WTC11 (cell line): Measurements from ENCODE around the gene CERT1. TPM values are rescaled to one million over a fixed set of nuclear protein-coding genes. Genes with fewer than 3 reads are reported as not detected.

Experiments
- ATAC-seq: fragments of 200-7000 bp; cut with Tn5 transposase; 2 replicates; pipeline ENCODE4 v1.10.0; 2021; ENCODE audit warnings: mild to moderate bottlenecking, moderate library complexity
- CTCF ChIA-PET: fragments of 300-600 bp; sonication (Branson Sonifier 250); formaldehyde crosslinking; loops from one replicate; lab custom pipeline; 2021; ENCODE audit warnings: antibody characterized with exemption; lab: Charles Lee
- POLR2A ChIA-PET: fragments of 350-600 bp; sonication (Branson Sonifier 250); formaldehyde crosslinking; loops from one replicate; lab custom pipeline; 2021; ENCODE audit warnings: antibody characterized with exemption; lab: Charles Lee
- DNase-seq: peaks from one replicate; pipeline ENCODE4 v3.0.0; 2021; ENCODE audit warnings: low spot score
- H3K27ac Mint-ChIP-seq: 2 replicates; pipeline ENCODE4 v1.8.0; 2021; ENCODE audit warnings: mixed read lengths
- H3K27me3 Mint-ChIP-seq: 2 replicates; pipeline ENCODE4 v1.8.0; 2021; ENCODE audit warnings: low read depth, mild to moderate bottlenecking, moderate library complexity, mixed read lengths
- H3K36me3 Mint-ChIP-seq: 2 replicates; pipeline ENCODE4 v1.8.0; 2021; ENCODE audit warnings: mixed read lengths
- H3K4me1 Mint-ChIP-seq: 2 replicates; pipeline ENCODE4 v1.8.0; 2022; ENCODE audit warnings: mixed read lengths
- H3K4me3 Mint-ChIP-seq: 2 replicates; pipeline ENCODE4 v1.8.0; 2021; ENCODE audit warnings: mild to moderate bottlenecking, moderate library complexity, mixed read lengths
- H3K9me3 Mint-ChIP-seq: 2 replicates; pipeline ENCODE4 v1.8.0; 2021; ENCODE audit warnings: mixed read lengths
- AFF4 ChIP-seq: sonication (generic); formaldehyde crosslinking; IDR thresholded peaks from 2 replicates; pipeline ENCODE4 v1.8.1; 2023; ENCODE audit warnings: mild to moderate bottlenecking, missing genetic modification reagents, borderline replicate concordance
- ELF4 ChIP-seq: sonication (generic); formaldehyde crosslinking; IDR thresholded peaks from 2 replicates; pipeline ENCODE4 v1.8.1; 2022; ENCODE audit warnings: low read depth, mild to moderate bottlenecking, moderate library complexity, missing genetic modification reagents
- GABPB1 ChIP-seq: sonication (generic); formaldehyde crosslinking; IDR thresholded peaks from 2 replicates; pipeline ENCODE4 v1.8.1; 2023; ENCODE audit warnings: mild to moderate bottlenecking, missing genetic modification reagents
- GRHL2 ChIP-seq: fragments of 250-450 bp; sonication (Bioruptor Pico); IDR thresholded peaks from 2 replicates; pipeline ENCODE4 v1.8.0; 2022; ENCODE audit warnings: mild to moderate bottlenecking, moderate library complexity; ENCODE audit not compliant: insufficient replicate concordance, severe bottlenecking
- HMGA2 ChIP-seq: fragments of 250-450 bp; sonication (Bioruptor Pico); IDR thresholded peaks from 2 replicates; pipeline ENCODE4 v1.4.0; 2021; ENCODE audit warnings: mild to moderate bottlenecking, moderate library complexity
- JUN ChIP-seq: sonication (generic); formaldehyde crosslinking; IDR thresholded peaks from 2 replicates; pipeline ENCODE4 v1.8.0; 2023; ENCODE audit warnings: mild to moderate bottlenecking, missing genetic modification reagents
- MXD4 ChIP-seq: fragments of 250-450 bp; sonication (Bioruptor Pico); IDR thresholded peaks from 2 replicates; pipeline ENCODE4 v1.8.0; 2021; ENCODE audit warnings: mild to moderate bottlenecking, moderate library complexity, borderline replicate concordance
- NR3C1 ChIP-seq: sonication (generic); formaldehyde crosslinking; conservative IDR thresholded peaks from 2 replicates; pipeline ENCODE4 v1.8.1; 2023; ENCODE audit warnings: low read depth, mild to moderate bottlenecking, missing genetic modification reagents
- PRRX2 ChIP-seq: fragments of 250-450 bp; sonication (Bioruptor Pico); IDR thresholded peaks from 2 replicates; pipeline ENCODE4 v1.8.0; 2021; ENCODE audit warnings: mild to moderate bottlenecking
- SMAD4 ChIP-seq: sonication (generic); formaldehyde crosslinking; IDR thresholded peaks from 2 replicates; pipeline ENCODE4 v1.8.0; 2022; ENCODE audit warnings: mild to moderate bottlenecking, missing genetic modification reagents
- SP1 ChIP-seq: sonication (generic); formaldehyde crosslinking; conservative IDR thresholded peaks from 2 replicates; pipeline ENCODE4 v1.8.1; 2022; ENCODE audit warnings: missing genetic modification reagents
- TEAD1 ChIP-seq: sonication (generic); formaldehyde crosslinking; IDR thresholded peaks from 2 replicates; pipeline ENCODE4 v1.8.0; 2022; ENCODE audit warnings: mild to moderate bottlenecking, missing genetic modification reagents
- USF2 ChIP-seq: sonication (generic); formaldehyde crosslinking; IDR thresholded peaks from 2 replicates; pipeline ENCODE4 v1.8.1; 2023; ENCODE audit warnings: mild to moderate bottlenecking, missing genetic modification reagents, moderate library complexity
- ZBTB43 ChIP-seq: sonication (generic); formaldehyde crosslinking; IDR thresholded peaks from 2 replicates; pipeline ENCODE4 v1.8.1; 2023; ENCODE audit warnings: mild to moderate bottlenecking, missing genetic modification reagents
- ZNF121 ChIP-seq: sonication (generic); formaldehyde crosslinking; IDR thresholded peaks from 2 replicates; pipeline ENCODE4 v1.8.0; 2023; ENCODE audit warnings: missing genetic modification reagents
- ZNF138 ChIP-seq: sonication (generic); formaldehyde crosslinking; conservative IDR thresholded peaks from 2 replicates; pipeline ENCODE4 v1.8.1; 2022; ENCODE audit warnings: mild to moderate bottlenecking, moderate library complexity, missing genetic modification reagents
- ZNF263 ChIP-seq: sonication (generic); formaldehyde crosslinking; IDR thresholded peaks from 2 replicates; pipeline ENCODE4 v1.8.1; 2022; ENCODE audit warnings: low read depth, mild to moderate bottlenecking, moderate library complexity, missing genetic modification reagents
- ZNF423 ChIP-seq: fragments of 250-450 bp; sonication (Bioruptor Pico); IDR thresholded peaks from 2 replicates; pipeline ENCODE4 v2.1.2; 2022; ENCODE audit warnings: mild to moderate bottlenecking, moderate library complexity
- total RNA-seq: library from RNA; stranded (reverse); gene quantifications from 3 replicates; pipeline ENCODE4 v1.2.3, GENCODE V29; 2021
- TF ChIP-seq, protein P1 (sequence below): sonication (generic); formaldehyde crosslinking; conservative IDR thresholded peaks from 2 replicates; pipeline ENCODE4 v1.8.1; 2023; ENCODE audit warnings: mild to moderate bottlenecking, low read depth, missing genetic modification reagents, moderate library complexity
- TF ChIP-seq, protein P2 (sequence below): sonication (generic); formaldehyde crosslinking; IDR thresholded peaks from 2 replicates; pipeline ENCODE4 v1.8.0; 2022; ENCODE audit warnings: mild to moderate bottlenecking, missing genetic modification reagents

CERT1 gene
- total RNA-seq, 1 experiment from 2014 or later, result 50.8 TPM

GRCh38 chr5:75465480-75465879, 45.9 kb downstream of the CERT1 start:
- ChIA-PET CTCF (no interaction called here), POLR2A (no interaction called here)
- peaks cover 12% of the 10 kb centered on the region for H3K36me3 Mint-ChIP-seq
- 0 out of 2 replicates have a peak, but pooled peaks have one; percentile 13 for ATAC-seq
- TF ChIP-seq, protein P1, sequence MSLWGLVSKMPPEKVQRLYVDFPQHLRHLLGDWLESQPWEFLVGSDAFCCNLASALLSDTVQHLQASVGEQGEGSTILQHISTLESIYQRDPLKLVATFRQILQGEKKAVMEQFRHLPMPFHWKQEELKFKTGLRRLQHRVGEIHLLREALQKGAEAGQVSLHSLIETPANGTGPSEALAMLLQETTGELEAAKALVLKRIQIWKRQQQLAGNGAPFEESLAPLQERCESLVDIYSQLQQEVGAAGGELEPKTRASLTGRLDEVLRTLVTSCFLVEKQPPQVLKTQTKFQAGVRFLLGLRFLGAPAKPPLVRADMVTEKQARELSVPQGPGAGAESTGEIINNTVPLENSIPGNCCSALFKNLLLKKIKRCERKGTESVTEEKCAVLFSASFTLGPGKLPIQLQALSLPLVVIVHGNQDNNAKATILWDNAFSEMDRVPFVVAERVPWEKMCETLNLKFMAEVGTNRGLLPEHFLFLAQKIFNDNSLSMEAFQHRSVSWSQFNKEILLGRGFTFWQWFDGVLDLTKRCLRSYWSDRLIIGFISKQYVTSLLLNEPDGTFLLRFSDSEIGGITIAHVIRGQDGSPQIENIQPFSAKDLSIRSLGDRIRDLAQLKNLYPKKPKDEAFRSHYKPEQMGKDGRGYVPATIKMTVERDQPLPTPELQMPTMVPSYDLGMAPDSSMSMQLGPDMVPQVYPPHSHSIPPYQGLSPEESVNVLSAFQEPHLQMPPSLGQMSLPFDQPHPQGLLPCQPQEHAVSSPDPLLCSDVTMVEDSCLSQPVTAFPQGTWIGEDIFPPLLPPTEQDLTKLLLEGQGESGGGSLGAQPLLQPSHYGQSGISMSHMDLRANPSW, result no peak
- no peak for TF ChIP-seq ZNF121
- TF ChIP-seq, protein P2, sequence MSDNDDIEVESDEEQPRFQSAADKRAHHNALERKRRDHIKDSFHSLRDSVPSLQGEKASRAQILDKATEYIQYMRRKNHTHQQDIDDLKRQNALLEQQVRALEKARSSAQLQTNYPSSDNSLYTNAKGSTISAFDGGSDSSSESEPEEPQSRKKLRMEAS (CRISPR knock-in tag), result no peak
- TF ChIP-seq SMAD4, result no peak
- TF ChIP-seq ELF4 (CRISPR knock-in tag), result no peak
- no peak for TF ChIP-seq GRHL2 (CRISPR knock-in tag)
- H3K4me1 Mint-ChIP-seq, result peaks cover 58% of the 10 kb centered on the region
- no peaks in the 10 kb centered on the region for H3K27me3 Mint-ChIP-seq
- H3K9me3 Mint-ChIP-seq, result peaks cover 20% of the 10 kb centered on the region
- H3K4me3 Mint-ChIP-seq, result peak overlapping the region; percentile 8; the same call in 1 of the 2 replicates
- H3K27ac Mint-ChIP-seq, result peak overlapping the region; percentile 39
- DNase-seq, result no peak

DNA sequence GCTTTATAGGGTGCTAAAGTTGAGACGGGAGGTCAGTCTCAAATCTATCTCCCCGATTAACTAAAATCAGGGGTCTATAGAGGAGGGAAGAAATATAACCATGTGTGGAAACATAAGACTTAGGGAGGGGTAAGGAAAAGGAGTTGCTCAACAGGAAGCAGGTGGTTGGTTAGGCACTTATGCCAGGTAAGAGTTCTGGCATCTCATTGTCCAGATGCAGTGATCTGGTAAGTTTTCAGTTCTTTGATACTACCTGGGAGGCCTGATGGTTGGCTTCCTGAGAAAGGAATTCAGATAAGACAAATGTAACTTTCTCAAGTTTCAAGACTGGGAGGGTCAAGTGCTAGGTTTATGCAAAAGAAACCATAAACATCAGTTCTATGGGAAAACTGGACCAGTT, 47.7 kb downstream of the CERT1 start:
- Mint-ChIP-seq H3K27me3 (no peaks in the 10 kb centered on the region), H3K27ac (peak overlapping the region; percentile 73), H3K36me3 (peaks cover 12% of the 10 kb centered on the region), H3K9me3 (peaks cover 9% of the 10 kb centered on the region), H3K4me1 (peaks cover 59% of the 10 kb centered on the region), H3K4me3 (no peak overlapping the region)
- ChIA-PET POLR2A (no interaction called here), CTCF (no interaction called here)
- ATAC-seq (no peak), DNase-seq (no peak)
- TF ChIP-seq PRRX2 (CRISPR knock-in tag), result no peak
- TF ChIP-seq TEAD1 (CRISPR knock-in tag), result no peak
- no peak for TF ChIP-seq ZBTB43 (CRISPR knock-in tag)
- TF ChIP-seq NR3C1 (CRISPR knock-in tag), result no peak
- no peak for TF ChIP-seq HMGA2
- no peak for TF ChIP-seq ZNF263 (CRISPR knock-in tag)
- no peak for TF ChIP-seq JUN (CRISPR knock-in tag)
- no peak for TF ChIP-seq ZNF138 (CRISPR knock-in tag)
- no peak for TF ChIP-seq GABPB1 (CRISPR knock-in tag)
- TF ChIP-seq SP1 (CRISPR knock-in tag), result no peak
- no peak for TF ChIP-seq USF2 (CRISPR knock-in tag)
- TF ChIP-seq, protein P2 (CRISPR knock-in tag), result no peak
- TF ChIP-seq AFF4 (CRISPR knock-in tag), result no peak
- TF ChIP-seq ZNF423, result no peak
- TF ChIP-seq MXD4 (CRISPR knock-in tag), result no peak
